ENCODE measurements around the gene C3orf22.
"Not testable (repeated sequence)": the region's sequence is repeated elsewhere in the genome, so short reads cannot be mapped to it uniquely, and the experiment has no call there.

The C3orf22 gene

GRCh38 chr3:126544596-126545281, 14.0 kb downstream of the C3orf22 start:
- in situ Hi-C loops (cut with MboI; ENCODE audit: low sequenced_read_pairs) = no loop called here

GRCh38 chr3:126543457-126544061, 15.2 kb downstream of the C3orf22 start:
- in situ Hi-C loops (cut with MboI; ENCODE audit: low sequenced_read_pairs) = no loop called here

- in situ Hi-C loops (cut with MboI; ENCODE audit: low sequenced_read_pairs) = no loop called here
Observed at GRCh38 chr3:126542340-126543241, 16.1 kb downstream of the C3orf22 start.

GRCh38 chr3:126541628-126542339, 16.9 kb downstream of the C3orf22 start:
- in situ Hi-C loops (cut with MboI; ENCODE audit: low sequenced_read_pairs) = no loop called here

- in situ Hi-C loops (cut with MboI; ENCODE audit: low sequenced_read_pairs) = no loop called here
Observed at GRCh38 chr3:126540951-126541627, 17.6 kb downstream of the C3orf22 start.

GRCh38 chr3:126540342-126540849, 18.3 kb downstream of the C3orf22 start:
- in situ Hi-C loops (cut with MboI; ENCODE audit: low sequenced_read_pairs) = no loop called here

- in situ Hi-C loops (cut with MboI; ENCODE audit: low sequenced_read_pairs) = no loop called here
Observed at GRCh38 chr3:126539558-126540250, 19.0 kb downstream of the C3orf22 start.

GRCh38 chr3:126538966-126539365, 19.8 kb downstream of the C3orf22 start:
- in situ Hi-C loops (cut with MboI; ENCODE audit: low sequenced_read_pairs) = no loop called here

- in situ Hi-C loops (cut with MboI; ENCODE audit: low sequenced_read_pairs) = no loop called here
Observed at GRCh38 chr3:126538316-126538715, 20.4 kb downstream of the C3orf22 start.

GRCh38 chr3:126537730-126538281, 20.9 kb downstream of the C3orf22 start:
- in situ Hi-C loops (cut with MboI; ENCODE audit: low sequenced_read_pairs) = no loop called here

GRCh38 chr3:126537116-126537729, 21.5 kb downstream of the C3orf22 start:
- in situ Hi-C loops (cut with MboI; ENCODE audit: low sequenced_read_pairs) = no loop called here

- in situ Hi-C loops (cut with MboI; ENCODE audit: low sequenced_read_pairs) = no loop called here
Observed at GRCh38 chr3:126536126-126536525, 22.6 kb downstream of the C3orf22 start.

- in situ Hi-C loops (cut with MboI; ENCODE audit: low sequenced_read_pairs) = no loop called here
Observed at GRCh38 chr3:126535636-126536035, 23.1 kb downstream of the C3orf22 start.

GRCh38 chr3:126534716-126535115, 24.0 kb downstream of the C3orf22 start:
- in situ Hi-C loops (cut with MboI; ENCODE audit: low sequenced_read_pairs) = not testable (repeated sequence)

GRCh38 chr3:126533506-126533905, 25.2 kb downstream of the C3orf22 start:
- in situ Hi-C loops (cut with MboI; ENCODE audit: low sequenced_read_pairs) = no loop called here

GRCh38 chr3:126531051-126531330, 27.7 kb downstream of the C3orf22 start:
- in situ Hi-C loops (cut with MboI; ENCODE audit: low sequenced_read_pairs) = no loop called here

- in situ Hi-C loops (cut with MboI; ENCODE audit: low sequenced_read_pairs) = no loop called here
Observed at GRCh38 chr3:126530171-126531050, 28.3 kb downstream of the C3orf22 start.

- in situ Hi-C loops (cut with MboI; ENCODE audit: low sequenced_read_pairs) = no loop called here
Observed at GRCh38 chr3:126529585-126530170, 29.1 kb downstream of the C3orf22 start.
